HepG2 (cell line): ENCODE results near the gene LRRC4C.

Experiments
- CTCF ChIP-seq: sonication (generic); formaldehyde crosslinking; IDR thresholded peaks from 2 replicates; pipeline ENCODE4 v1.5.0; 2020; ENCODE audit warnings: mild to moderate bottlenecking, missing genetic modification reagents, moderate library complexity
- EHMT2 ChIP-seq: fragments of 200-600 bp; sonication (generic); IDR thresholded peaks from 2 replicates; pipeline ENCODE4 v1.7.0; 2017; ENCODE audit warnings: antibody characterized with exemption, low read depth, low read length, borderline replicate concordance
- GLI4 ChIP-seq: sonication (generic); formaldehyde crosslinking; IDR thresholded peaks from 2 replicates; pipeline ENCODE4 v1.5.1; 2020; ENCODE audit warnings: missing genetic modification reagents, mild to moderate bottlenecking, moderate library complexity, borderline replicate concordance
- PATZ1 ChIP-seq: sonication (generic); formaldehyde crosslinking; IDR thresholded peaks from 2 replicates; pipeline ENCODE4 v1.4.0; 2020; ENCODE audit warnings: missing genetic modification reagents
- ZFP36 ChIP-seq: fragments of 150-350 bp; IDR thresholded peaks from 2 replicates; pipeline ENCODE4 v1.6.1; 2018; ENCODE audit warnings: borderline replicate concordance, low read length, low read depth; ENCODE audit not compliant: partially characterized antibody
- ZNF382 ChIP-seq: sonication (generic); formaldehyde crosslinking; IDR thresholded peaks from 2 replicates; pipeline ENCODE4 v1.5.0; 2020; ENCODE audit warnings: missing genetic modification reagents, mild to moderate bottlenecking, borderline replicate concordance
- ZNF569 ChIP-seq: sonication (generic); formaldehyde crosslinking; IDR thresholded peaks from 2 replicates; pipeline ENCODE4 v1.5.0; 2020; ENCODE audit warnings: mild to moderate bottlenecking, missing genetic modification reagents, moderate library complexity, borderline replicate concordance
- ZNF687 ChIP-seq: sonication (generic); formaldehyde crosslinking; IDR thresholded peaks from 2 replicates; pipeline ENCODE4 v1.5.1; 2020; ENCODE audit warnings: mild to moderate bottlenecking, missing genetic modification reagents, moderate library complexity

GRCh38 chr11:41018224-41018623 lies 441.2 kb downstream of the LRRC4C start:
- TF ChIP-seq ZNF687 (CRISPR knock-in tag) = no peak
- TF ChIP-seq ZNF569 (CRISPR knock-in tag) = no peak
- TF ChIP-seq ZNF382 (CRISPR knock-in tag) = no peak
- no peak for TF ChIP-seq PATZ1 (CRISPR knock-in tag)
- no peak for TF ChIP-seq ZFP36
- TF ChIP-seq CTCF (CRISPR knock-in tag) = no peak
- no peak for TF ChIP-seq GLI4 (CRISPR knock-in tag)
- no peak for TF ChIP-seq EHMT2
